HG03469 (cell line): ENCODE data around the gene UGT2B28.
"Not testable (repeated sequence)": the region's sequence is repeated elsewhere in the genome, so short reads cannot be mapped to it uniquely, and the experiment has no call there.

Experiments
- ATAC-seq: cut with Tn5 transposase; IDR thresholded peaks from one replicate; pipeline ENCODE4 v1.9.1; 2021; ENCODE audit warnings: mild to moderate bottlenecking, moderate library complexity, moderate number of reproducible peaks; ENCODE audit not compliant: unreplicated experiment

UGT2B28 gene

DNA sequence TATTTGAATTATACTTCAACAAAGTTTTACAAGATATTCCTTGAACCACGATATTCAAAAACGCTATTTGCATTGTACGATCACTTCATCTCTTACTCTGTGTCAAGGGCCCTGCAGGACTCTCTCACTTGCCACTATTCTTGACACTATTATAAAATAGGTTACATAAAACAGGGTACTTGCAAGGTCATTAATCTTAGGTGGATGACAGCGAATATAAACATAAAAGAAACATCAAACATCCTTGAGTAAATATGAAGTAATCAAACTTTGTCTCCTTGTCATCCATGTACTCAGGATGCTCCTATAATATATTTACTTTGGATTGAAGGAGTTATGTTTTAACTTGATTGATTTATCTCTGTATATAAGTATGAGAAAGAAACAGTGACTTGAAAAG lies at the start of gene UGT2B28:
UGT2B28 (plus strand) TSS at position 395 of the 400 bp plus-strand sequence. CDS start 26 bp downstream, outside the sequence.
- not testable (repeated sequence) for ATAC-seq

GRCh38 chr4:69239092-69239491 lies 41.2 kb upstream of the UGT2B28 start:
- no peak for ATAC-seq

DNA sequence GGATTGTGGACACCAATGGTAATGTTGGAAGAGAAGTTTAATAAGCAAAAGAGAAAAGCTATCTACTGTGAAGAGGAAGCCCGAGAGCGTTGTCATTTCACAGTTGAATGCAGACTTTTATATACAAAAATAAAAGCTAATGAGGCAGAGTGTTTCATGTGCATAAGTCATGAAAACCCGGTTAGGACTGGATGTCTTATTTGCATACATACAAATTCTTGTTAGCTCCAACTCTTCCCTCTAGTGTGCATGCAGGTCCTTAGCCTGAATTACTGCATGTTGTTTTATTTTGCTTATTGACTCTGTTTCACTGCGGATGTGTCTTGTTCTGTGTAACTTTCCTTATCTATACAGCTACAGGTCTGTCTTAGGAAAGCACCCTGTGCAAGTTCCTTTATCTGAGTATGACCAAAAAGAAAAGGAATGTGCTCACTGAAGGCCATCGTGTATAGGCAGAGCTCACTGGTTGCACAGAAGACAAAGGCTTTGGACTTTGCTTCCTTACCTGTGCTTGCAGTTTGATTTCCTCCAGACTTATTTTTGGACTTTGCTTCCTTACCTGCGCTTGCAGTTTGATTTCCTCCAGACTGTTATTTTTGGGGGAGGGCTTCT lies 40.6 kb upstream of the UGT2B28 start:
- ATAC-seq, result no peak

GRCh38 chr4:69240787-69241186 lies 39.5 kb upstream of the UGT2B28 start:
- not testable (repeated sequence) for ATAC-seq

GRCh38 chr4:69241746-69242145 lies 38.5 kb upstream of the UGT2B28 start:
- not testable (repeated sequence) for ATAC-seq

GRCh38 chr4:69242562-69243240 lies 37.6 kb upstream of the UGT2B28 start:
- not testable (repeated sequence) for ATAC-seq

- ATAC-seq, result not testable (repeated sequence)
These were observed 29.4 kb upstream of the UGT2B28 start for GRCh38 chr4:69250884-69251283.

DNA sequence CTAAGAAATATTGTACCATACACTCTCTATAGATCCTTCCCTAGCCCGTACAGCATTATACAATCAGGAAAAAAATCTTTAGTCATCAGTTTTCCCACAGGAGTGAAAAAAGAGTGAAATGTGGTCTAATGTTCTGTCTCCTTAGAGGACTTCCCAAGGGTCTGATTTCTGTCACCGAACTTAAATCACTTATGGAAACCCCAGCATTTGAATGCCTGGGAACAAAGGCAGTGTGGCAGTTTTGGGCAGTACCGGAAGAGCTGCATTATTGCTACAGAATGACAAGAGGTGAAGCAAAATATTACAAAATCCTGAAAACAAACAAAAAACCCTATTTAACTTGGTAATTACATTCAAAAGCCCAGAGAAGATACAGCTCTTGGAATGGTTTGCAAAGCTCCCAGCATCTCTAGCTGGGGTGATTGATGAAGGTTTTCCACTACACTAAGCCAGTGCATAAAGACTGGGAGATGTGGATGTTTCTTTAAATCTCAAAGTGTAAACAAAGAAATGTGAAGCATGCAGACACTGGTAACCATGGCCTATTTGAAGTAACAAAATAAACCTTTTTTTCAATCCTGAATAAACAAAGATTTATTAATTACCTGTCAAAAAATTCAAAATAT lies 27.0 kb upstream of the UGT2B28 start:
- ATAC-seq, result not testable (repeated sequence)

DNA sequence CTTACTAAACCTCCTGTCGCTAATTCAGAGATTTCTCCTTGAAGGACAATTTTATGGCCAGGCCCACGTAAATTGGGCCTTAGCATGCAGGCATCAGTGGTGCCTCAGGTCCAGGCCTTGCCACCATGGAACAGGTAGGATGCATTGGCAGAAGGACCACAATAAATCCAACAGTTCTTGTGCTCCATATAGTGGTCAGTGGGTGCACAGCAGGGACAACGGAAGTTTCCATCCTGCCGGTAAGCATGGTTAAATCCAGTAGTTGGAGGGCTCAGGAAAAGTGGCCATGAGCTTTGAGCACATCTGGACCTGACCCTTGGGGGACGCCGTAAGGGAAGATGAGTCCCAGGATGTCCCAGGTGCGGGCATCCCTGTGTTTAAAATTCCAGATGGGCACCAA lies 11.7 kb upstream of the UGT2B28 start:
- ATAC-seq, result not testable (repeated sequence)

- ATAC-seq, result not testable (repeated sequence)
These were observed 16.1 kb downstream of the UGT2B28 start for GRCh38 chr4:69296356-69296755.

DNA sequence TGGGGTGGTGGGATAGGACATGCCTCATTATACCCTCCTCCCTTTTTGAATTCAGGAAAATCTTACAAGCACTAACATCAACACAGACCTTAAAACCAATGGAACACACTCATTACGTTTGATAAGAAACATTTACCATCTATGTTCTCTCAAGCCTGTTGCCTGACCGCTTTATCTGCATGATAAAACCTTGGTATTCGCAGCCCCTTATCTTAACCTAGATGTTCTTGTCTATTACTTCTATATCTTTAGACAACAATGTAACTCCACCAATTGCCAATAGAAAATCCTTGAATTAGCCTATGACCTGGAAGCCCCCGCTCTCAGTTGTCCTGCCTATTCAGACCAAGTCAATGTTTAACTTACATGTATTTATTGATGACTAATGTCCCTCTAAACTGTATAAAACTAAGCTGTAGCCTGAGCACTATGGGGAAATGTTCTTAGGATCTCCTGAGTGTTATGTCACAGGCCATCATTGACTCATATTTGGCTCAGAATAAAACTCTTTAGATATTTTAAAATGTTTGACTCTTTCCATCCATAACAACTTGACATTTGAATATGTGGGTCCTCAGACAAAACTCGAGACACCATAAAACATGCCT lies 28.3 kb downstream of the UGT2B28 start:
- not testable (repeated sequence) for ATAC-seq

GRCh38 chr4:69309549-69310076 lies 29.3 kb downstream of the UGT2B28 start:
- ATAC-seq, result not testable (repeated sequence)

GRCh38 chr4:69310262-69310661 lies 30.0 kb downstream of the UGT2B28 start:
- ATAC-seq, result not testable (repeated sequence)

DNA sequence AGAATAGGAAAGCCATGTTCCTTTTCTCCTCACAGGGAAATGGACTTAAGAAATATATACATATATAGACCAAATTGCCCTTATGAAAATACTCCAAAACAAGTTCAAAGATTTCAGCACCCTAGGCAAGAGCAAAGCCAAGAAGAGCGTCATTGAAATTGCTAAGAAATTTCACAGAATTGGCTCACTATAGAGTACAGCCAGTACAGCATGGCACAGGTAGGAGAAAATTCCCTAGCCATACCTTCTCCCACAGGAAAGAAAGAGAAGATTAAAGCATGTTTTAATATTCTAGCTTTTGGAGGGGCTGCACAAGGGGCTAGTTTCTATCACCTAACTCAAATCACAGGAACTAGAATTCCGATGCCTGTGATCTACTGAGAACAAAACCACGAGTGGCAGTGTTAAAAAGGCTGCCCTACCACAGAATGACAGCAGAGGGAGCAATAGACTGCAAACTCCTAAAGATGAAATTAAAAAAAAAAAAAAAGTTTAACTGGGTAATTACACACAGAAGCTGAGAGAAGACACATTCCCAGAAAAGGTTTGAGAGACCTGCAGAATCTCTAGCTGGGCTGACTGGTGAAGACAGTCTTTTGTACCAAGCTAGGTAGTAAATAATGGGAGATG lies 37.5 kb downstream of the UGT2B28 start:
- not testable (repeated sequence) for ATAC-seq

DNA sequence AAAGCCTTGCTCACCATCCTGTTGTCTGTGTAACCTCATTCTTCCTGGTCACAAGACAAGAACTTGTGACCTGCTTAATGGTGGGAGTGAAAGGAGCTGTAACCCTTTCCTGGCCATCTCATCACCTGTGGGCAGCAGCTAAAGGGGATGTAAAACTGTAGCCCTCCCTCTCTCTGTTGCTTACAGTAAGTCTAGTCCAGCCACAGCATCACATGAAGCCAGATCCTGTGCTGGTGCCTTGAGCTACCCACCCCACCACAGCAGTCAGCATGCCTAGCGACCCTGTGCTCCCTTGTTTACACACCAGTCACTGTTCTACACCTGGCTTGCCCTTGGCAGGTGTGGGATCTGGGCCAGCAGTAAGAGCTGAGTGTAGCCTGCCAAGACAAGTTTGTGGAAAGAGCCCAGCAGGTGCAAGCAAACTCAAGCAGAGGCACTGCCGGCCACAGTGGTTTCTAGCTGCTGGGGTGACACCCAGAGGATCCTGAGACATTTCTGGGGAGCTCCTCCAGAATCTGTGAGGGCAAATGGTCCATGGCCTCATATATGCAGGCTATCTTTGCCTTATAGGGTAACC lies 41.0 kb downstream of the UGT2B28 start:
- ATAC-seq, result no peak

DNA sequence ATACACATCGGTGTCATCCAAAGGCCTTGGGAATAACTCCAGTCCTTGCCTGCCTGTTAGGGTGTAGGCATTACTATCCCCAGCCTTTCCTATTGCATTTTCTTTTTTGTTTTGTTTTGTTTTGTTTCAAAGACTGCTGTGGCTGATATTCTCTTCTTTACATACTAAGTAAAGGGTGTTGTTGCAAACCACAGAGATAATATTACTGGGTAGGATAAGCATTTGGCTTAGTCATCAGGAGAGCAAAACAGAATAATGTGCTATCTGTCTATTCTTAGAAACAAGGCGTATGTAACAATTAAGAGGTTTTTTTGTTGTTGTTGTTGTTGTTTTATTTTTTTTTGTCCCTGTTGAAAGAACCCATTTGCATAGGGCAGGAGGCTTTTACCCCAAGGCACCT lies 41.8 kb downstream of the UGT2B28 start:
- ATAC-seq, result no peak

GRCh38 chr4:69323284-69323683 lies 43.0 kb downstream of the UGT2B28 start:
- no peak for ATAC-seq

DNA sequence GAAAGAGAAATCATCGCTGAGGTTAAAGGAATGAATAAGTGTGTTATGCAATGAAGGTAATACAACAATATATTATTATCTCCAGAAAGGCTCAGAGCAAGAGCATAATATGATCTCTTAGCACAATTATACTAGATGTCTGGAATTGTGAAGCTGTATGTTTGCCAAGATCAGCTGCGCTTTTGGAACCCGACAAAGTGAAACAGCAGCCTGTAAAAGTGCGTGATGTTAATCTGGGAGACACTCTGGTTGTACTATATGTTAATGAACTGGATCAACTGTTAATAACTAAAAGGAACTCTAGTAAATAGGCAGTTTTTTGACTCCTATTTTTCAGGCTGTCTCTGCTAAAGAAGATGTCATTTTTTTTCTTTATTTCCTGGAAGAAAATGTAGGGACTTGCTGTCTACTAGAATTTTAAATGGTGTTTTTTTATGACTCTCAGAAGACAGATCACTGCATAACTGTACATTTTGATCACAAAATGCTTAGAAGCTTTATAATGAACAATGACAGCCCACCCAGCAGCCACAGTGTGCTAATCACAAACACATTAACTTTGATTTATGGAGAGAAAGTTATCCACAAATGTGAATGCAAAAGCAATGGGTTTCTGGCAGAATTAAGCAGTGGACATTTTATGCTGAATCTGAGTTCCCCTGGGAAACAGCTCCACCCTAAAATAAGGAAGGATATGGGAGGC lies 50.2 kb downstream of the UGT2B28 start:
- ATAC-seq, result no peak

DNA sequence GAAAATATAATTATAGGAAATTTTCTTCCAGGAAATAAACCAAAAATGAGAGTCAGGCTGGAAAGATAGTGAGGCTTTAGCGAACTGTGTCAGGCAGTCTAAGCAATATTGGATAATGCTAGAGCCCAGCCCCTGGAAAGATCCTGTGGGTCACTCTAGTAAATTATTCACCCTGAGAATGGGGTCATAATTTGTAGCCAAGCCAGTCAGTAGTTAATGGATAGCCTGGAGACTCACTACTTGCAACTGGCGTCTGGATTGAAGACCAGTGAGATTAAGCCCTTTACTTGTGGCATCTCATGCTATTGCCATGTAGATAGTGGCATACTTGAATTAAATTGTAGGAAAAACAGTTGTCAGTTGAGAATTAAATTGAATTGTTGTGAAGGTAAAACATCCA lies 51.0 kb downstream of the UGT2B28 start:
- ATAC-seq, result not testable (repeated sequence)

- ATAC-seq, result not testable (repeated sequence)
These were observed 55.2 kb downstream of the UGT2B28 start for GRCh38 chr4:69335485-69335884.
